A549 (cell line): ENCODE data around the gene MR1. TPM values are rescaled to one million over a fixed set of nuclear protein-coding genes. Genes with fewer than 3 reads are reported as not detected.

Experiments
- ATAC-seq, 2 experiments: fragments of 200-7000 bp in 1 of 2; fragments of >200 bp in 1 of 2; cut with Nextera tagmentation in 1 of 2; cut with Tn5 transposase in 1 of 2; 3 replicates each; pipeline versions ENCODE4 v1.8.0 to v1.9.1; 2018 to 2020; ENCODE audit warnings: mild to moderate bottlenecking in 1 of 2, moderate library complexity in 1 of 2
- CTCF ChIA-PET: fragments of 300-600 bp; sonication (Branson Sonifier 250); formaldehyde crosslinking; extraction: SDS; loops from one replicate; lab custom pipeline; 2021; ENCODE audit warnings: antibody characterized with exemption, inconsistent platforms; lab: Yijun Ruan, JAX
- POLR2A ChIA-PET: fragments of 350-600 bp; formaldehyde crosslinking; extraction: SDS; loops from one replicate; lab custom pipeline; 2021; ENCODE audit warnings: antibody characterized with exemption, inconsistent platforms; lab: Yijun Ruan, JAX
- DNase-seq, 2 experiments: peaks; one replicate each; pipeline versions ENCODE4 v3.0.0 to v3.0.0-alpha.2; 2011 to 2016; ENCODE audit warnings: low read depth in 1 of 2, low spot score in 1 of 2
- FAIRE-seq: peaks from 2 replicates; lab custom pipeline; 2011; peaks lifted over from hg19 to GRCh38; lab: Jason Lieb, UNC
- H3K27ac ChIP-seq, 2 experiments: fragments of >200 bp; sonication (Bioruptor Twin); formaldehyde crosslinking; 3 replicates each; pipeline ENCODE4 v1.5.1; 2016 to 2017
- H3K4me1 ChIP-seq: fragments of >200 bp; sonication (Bioruptor Twin); formaldehyde crosslinking; 3 replicates; pipeline ENCODE4 v1.6.1; 2016
- H3K4me2 ChIP-seq: fragments of >200 bp; sonication (Bioruptor Twin); formaldehyde crosslinking; 3 replicates; pipeline ENCODE4 v1.6.1; 2016
- H3K4me3 ChIP-seq: fragments of >200 bp; sonication (Bioruptor Twin); formaldehyde crosslinking; 3 replicates; pipeline ENCODE4 v1.5.1; 2016
- H3K9me3 ChIP-seq: fragments of >200 bp; sonication (Bioruptor Twin); formaldehyde crosslinking; 3 replicates; pipeline ENCODE4 v1.6.1; 2016
- CBX8 ChIP-seq: fragments of 200-600 bp; sonication (generic); IDR thresholded peaks from 2 replicates; pipeline ENCODE4 v1.6.1; 2016
- CEBPB ChIP-seq, 2 experiments: fragments of >200 bp in 1 of 2; sonication (Bioruptor Twin) in 1 of 2; formaldehyde crosslinking in 1 of 2; IDR thresholded peaks; 2 replicates each; pipeline ENCODE4 v1.6.1; 2012 to 2016
- CHD2 ChIP-seq: fragments of 150-350 bp; IDR thresholded peaks from 2 replicates; pipeline ENCODE4 v1.6.1; 2014; ENCODE audit warnings: low read length; ENCODE audit not compliant: partially characterized antibody
- EP300 ChIP-seq, 2 experiments: fragments of >200 bp; sonication (Bioruptor Twin); formaldehyde crosslinking; IDR thresholded peaks; 2 replicates in 1 of 2; 3 replicates in 1 of 2; pipeline ENCODE4 v1.6.1; 2016 to 2017
- ESRRA ChIP-seq: fragments of 150-350 bp; IDR thresholded peaks from 2 replicates; pipeline ENCODE4 v1.6.1; 2014; ENCODE audit warnings: mild to moderate bottlenecking, low read length, borderline replicate concordance
- FOSB ChIP-seq: fragments of 250-450 bp; sonication (Bioruptor Pico); IDR thresholded peaks from 2 replicates; pipeline ENCODE4 v1.5.0; 2020; ENCODE audit warnings: mild to moderate bottlenecking, moderate library complexity
- HDAC2 ChIP-seq: fragments of 200-600 bp; sonication (generic); IDR thresholded peaks from 2 replicates; pipeline ENCODE4 v1.6.1; 2016
- HMGXB4 ChIP-seq: fragments of 250-450 bp; sonication (Bioruptor Pico); IDR thresholded peaks from 2 replicates; pipeline ENCODE4 v1.5.0; 2021; ENCODE audit warnings: mild to moderate bottlenecking, moderate library complexity, borderline replicate concordance
- HOXA7 ChIP-seq: fragments of 250-450 bp; sonication (Bioruptor Pico); IDR thresholded peaks from 2 replicates; pipeline ENCODE4 v1.5.0; 2020; ENCODE audit warnings: mild to moderate bottlenecking, moderate library complexity
- HOXB5 ChIP-seq: fragments of 250-450 bp; sonication (Bioruptor Pico); IDR thresholded peaks from 2 replicates; pipeline ENCODE4 v1.5.0; 2020; ENCODE audit warnings: mild to moderate bottlenecking, moderate library complexity
- MAX ChIP-seq: IDR thresholded peaks from 2 replicates; pipeline ENCODE4 v1.6.1; 2012
- MYC ChIP-seq: IDR thresholded peaks from 2 replicates; pipeline ENCODE4 v1.6.1; 2012; ENCODE audit warnings: mild to moderate bottlenecking, inconsistent platforms, low read length, improper control_type of control experiment, borderline replicate concordance
- NFE2L2 ChIP-seq: fragments of 150-350 bp; conservative IDR thresholded peaks from 2 replicates; pipeline ENCODE4 v1.6.1; 2014; ENCODE audit warnings: low read length
- PBX3 ChIP-seq: IDR thresholded peaks from 2 replicates; pipeline ENCODE4 v1.6.1; 2012
- POLR2A ChIP-seq: IDR thresholded peaks from 2 replicates; pipeline ENCODE4 v1.6.1; 2012; ENCODE audit warnings: mild to moderate bottlenecking, low read length
- POLR2AphosphoS2 ChIP-seq: conservative IDR thresholded peaks from 2 replicates; pipeline ENCODE4 v1.6.1; 2012; ENCODE audit warnings: low read length, improper control_type of control experiment, inconsistent platforms
- RAD21 ChIP-seq, 2 experiments: fragments of >200 bp in 1 of 2; sonication (Bioruptor Twin) in 1 of 2; formaldehyde crosslinking in 1 of 2; IDR thresholded peaks in 1 of 2; conservative IDR thresholded peaks in 1 of 2; 2 replicates in 1 of 2; 3 replicates in 1 of 2; pipeline ENCODE4 v1.6.1; 2012 to 2018; ENCODE audit warnings: inconsistent platforms in 1 of 2
- RARB ChIP-seq: fragments of 250-450 bp; sonication (Bioruptor Pico); IDR thresholded peaks from 2 replicates; pipeline ENCODE4 v1.8.0; 2021; ENCODE audit warnings: mild to moderate bottlenecking, moderate library complexity
- RCOR1 ChIP-seq: fragments of 150-350 bp; IDR thresholded peaks from 2 replicates; pipeline ENCODE4 v1.6.1; 2014; ENCODE audit warnings: antibody characterized with exemption, low read length, low read depth
- REST ChIP-seq: fragments of 200-600 bp; sonication (generic); IDR thresholded peaks from 2 replicates; pipeline ENCODE4 v1.6.1; 2016; ENCODE audit warnings: antibody characterized with exemption, mild to moderate bottlenecking, moderate library complexity
- RNF2 ChIP-seq: fragments of 200-600 bp; sonication (generic); IDR thresholded peaks from 2 replicates; pipeline ENCODE4 v1.6.1; 2016; ENCODE audit warnings: low read depth, mild to moderate bottlenecking, antibody characterized with exemption, moderate library complexity, borderline replicate concordance
- SMC3 ChIP-seq: fragments of >200 bp; sonication (Bioruptor Twin); formaldehyde crosslinking; IDR thresholded peaks from 3 replicates; pipeline ENCODE4 v1.6.1; 2018; ENCODE audit warnings: inconsistent platforms
- TFCP2L1 ChIP-seq: fragments of 250-450 bp; sonication (Bioruptor Pico); IDR thresholded peaks from 2 replicates; pipeline ENCODE4 v1.5.0; 2021; ENCODE audit warnings: mild to moderate bottlenecking
- TP53 ChIP-seq: fragments of 250-450 bp; sonication (Bioruptor Pico); IDR thresholded peaks from 2 replicates; pipeline ENCODE4 v1.5.0; 2021; ENCODE audit warnings: mild to moderate bottlenecking, moderate library complexity
- ZFP36 ChIP-seq: fragments of 450-650 bp; IDR thresholded peaks from 2 replicates; pipeline ENCODE4 v1.6.1; 2014; ENCODE audit warnings: borderline replicate concordance; ENCODE audit not compliant: partially characterized antibody
- WGBS: methylation state at CpG from one replicate; pipeline ENCODE4 v1.1.6; 2017; ENCODE audit errors: missing lambda C conversion rate; 5-methylcytosine and 5-hydroxymethylcytosine counted together
- polyA plus RNA-seq, 4 experiments: library from polyadenylated mRNA; depleted of rRNA in 3 of 4; stranded (reverse); fragments of >200 nt; fragmentation: RNase III in 1 of 4; extraction: RNeasy Plus Mini Kit Qiagen cat#74134 plus additional on column Dnase treatment in 1 of 4; gene quantifications; 2 replicates in 3 of 4; 3 replicates in 1 of 4; pipeline ENCODE4 v1.2.3, GENCODE V29; 2011 to 2017

MR1 gene
- polyA plus RNA-seq, 2 of the 4 experiments (the other 2 are of a cell fraction), result 8.3 to 17.2 TPM

GRCh38 chr1:181104790-181105133 is 71.0 kb downstream of the MR1 start:
- Histone ChIP-seq H3K9me3 (no peaks in the 10 kb centered on the region), H3K4me3 (peak overlapping the region; percentile 65), H3K27ac (peak overlapping the region; percentile 98 to 99), H3K4me2 (peak overlapping the region; percentile 98), H3K4me1 (peaks cover 89% of the 10 kb centered on the region)
- 2% methylated on average over 8 of the region's 28 CpGs for WGBS
- POLR2A ChIA-PET, result interaction anchor here (0.6 to 3.0 kb wide), 26 partner anchors 8 to 603 kb away, joined by 3 to 45 read pairs (median 7); partner anchors contain the start of genes ACBD6 and IER5
- TF ChIP-seq ZFP36 (no peak), REST (no peak), RNF2 (0 out of 2 replicates have a peak, but pooled peaks have one; percentile 36), HOXA7 (CRISPR knock-in tag) (no peak), TFCP2L1 (CRISPR knock-in tag) (0 out of 2 replicates have a peak, but pooled peaks have one; percentile 7), HOXB5 (CRISPR knock-in tag) (no peak), MAX (peak; percentile 55; the same call in 1 of the 2 replicates)
- DNase-seq (no peak), FAIRE-seq (no peak), ATAC-seq (peak in 1 of 2 experiments; percentile 57; a peak in 3 of 6 replicates)
- CTCF ChIA-PET, result interaction anchor here (0.9 to 48.3 kb wide), 10 partner anchors 10 to 223 kb away, joined by 3 to 774 read pairs (median 6); no protein-coding TSS in a partner anchor

- H3K4me2 ChIP-seq, result peak overlapping the region; percentile 98
- POLR2A ChIA-PET, result interaction anchor here (0.6 to 3.0 kb wide), 27 partner anchors 8 to 603 kb away, joined by 3 to 45 read pairs (median 7); partner anchors contain the start of genes ACBD6 and IER5
- H3K4me1 ChIP-seq, result peaks cover 89% of the 10 kb centered on the region
- WGBS, result 20% methylated on average over 26 of the region's 104 CpGs
- CTCF ChIA-PET, result interaction anchor here (0.9 to 48.3 kb wide), 10 partner anchors 10 to 84 kb away, joined by 3 to 774 read pairs (median 6); no protein-coding TSS in a partner anchor
- FAIRE-seq (no peak), ATAC-seq (peak; percentile 75 to 81), DNase-seq (peak; percentile 84 to 90)
- peak overlapping the region; percentile 98 to 99 for H3K27ac ChIP-seq
- H3K4me3 ChIP-seq, result peak overlapping the region; percentile 65
- H3K9me3 ChIP-seq, result no peaks in the 10 kb centered on the region
- TF ChIP-seq RCOR1, result no peak
- no peak for TF ChIP-seq CEBPB (IDR thresholded peaks at IDR 0.05)
- TF ChIP-seq REST, result no peak
- TF ChIP-seq MYC, result no peak
- no peak; a peak in 1 of 5 replicates for TF ChIP-seq RAD21 (conservative IDR thresholded peaks at IDR 0.05 in 1 of 2, IDR thresholded peaks at IDR 0.05 in 1 of 2)
- peak in 1 of 2 experiments; percentile 28; a peak in 1 of 5 replicates for TF ChIP-seq EP300 (IDR thresholded peaks at IDR 0.05)
- no peak for TF ChIP-seq HMGXB4
- no peak for TF ChIP-seq FOSB (CRISPR knock-in tag)
- TF ChIP-seq RARB, result no peak
- no peak for TF ChIP-seq CBX8
- TF ChIP-seq HDAC2, result no peak
- no peak for TF ChIP-seq NFE2L2
- no peak for TF ChIP-seq PBX3
- TF ChIP-seq POLR2AphosphoS2, result no peak
- TF ChIP-seq ESRRA, result no peak
- peak; percentile 68; the same call in 1 of the 2 replicates for TF ChIP-seq TP53
- peak; percentile 47; the same call in 1 of the 2 replicates for TF ChIP-seq POLR2A
- TF ChIP-seq SMC3, result no peak
- TF ChIP-seq CHD2, result no peak
Measured at GRCh38 chr1:181105134-181106021, 71.6 kb downstream of the MR1 start.
